ENCODE data around the gene TLE6.

The TLE6 gene

DNA sequence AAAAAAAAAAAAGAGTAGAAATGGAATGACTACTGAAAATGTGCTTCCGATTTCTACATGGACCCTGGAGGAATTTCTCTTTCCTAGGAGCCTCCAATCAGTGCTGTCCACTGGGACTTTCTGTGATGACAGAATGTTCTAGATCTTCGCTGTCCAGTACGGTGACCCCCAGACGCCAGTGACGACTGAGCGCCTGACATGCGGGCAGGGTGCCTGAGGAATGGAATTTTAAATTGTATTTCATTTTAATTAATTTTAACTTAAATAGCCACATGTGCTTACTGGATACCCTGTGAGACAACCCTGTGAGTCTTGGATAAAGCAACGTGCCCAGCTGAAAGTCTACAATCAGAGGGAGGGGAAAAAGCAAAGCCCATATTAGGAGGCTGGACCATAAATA lies 4.1 kb upstream of the TLE6 start:
- TF ChIP-seq, protein P1, sequence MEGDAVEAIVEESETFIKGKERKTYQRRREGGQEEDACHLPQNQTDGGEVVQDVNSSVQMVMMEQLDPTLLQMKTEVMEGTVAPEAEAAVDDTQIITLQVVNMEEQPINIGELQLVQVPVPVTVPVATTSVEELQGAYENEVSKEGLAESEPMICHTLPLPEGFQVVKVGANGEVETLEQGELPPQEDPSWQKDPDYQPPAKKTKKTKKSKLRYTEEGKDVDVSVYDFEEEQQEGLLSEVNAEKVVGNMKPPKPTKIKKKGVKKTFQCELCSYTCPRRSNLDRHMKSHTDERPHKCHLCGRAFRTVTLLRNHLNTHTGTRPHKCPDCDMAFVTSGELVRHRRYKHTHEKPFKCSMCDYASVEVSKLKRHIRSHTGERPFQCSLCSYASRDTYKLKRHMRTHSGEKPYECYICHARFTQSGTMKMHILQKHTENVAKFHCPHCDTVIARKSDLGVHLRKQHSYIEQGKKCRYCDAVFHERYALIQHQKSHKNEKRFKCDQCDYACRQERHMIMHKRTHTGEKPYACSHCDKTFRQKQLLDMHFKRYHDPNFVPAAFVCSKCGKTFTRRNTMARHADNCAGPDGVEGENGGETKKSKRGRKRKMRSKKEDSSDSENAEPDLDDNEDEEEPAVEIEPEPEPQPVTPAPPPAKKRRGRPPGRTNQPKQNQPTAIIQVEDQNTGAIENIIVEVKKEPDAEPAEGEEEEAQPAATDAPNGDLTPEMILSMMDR (conservative IDR thresholded peaks at IDR 0.05; ENCODE audit: low read length), result no peak
- TF ChIP-seq EZH2phosphoT487 (IDR thresholded peaks at IDR 0.05; ENCODE audit: borderline replicate concordance), result no peak
- no peaks in the 10 kb centered on the region for H3K79me2 ChIP-seq (ENCODE audit: insufficient read depth, low read length)
- H3K9me2 ChIP-seq (replicated peaks; ENCODE audit: low read depth, low read length), result no peaks in the 10 kb centered on the region
- H4K20me1 ChIP-seq (ENCODE audit: insufficient read depth, low read length, poor library complexity, severe bottlenecking), result no peaks in the 10 kb centered on the region
- no peaks in the 10 kb centered on the region; the same call in 1 of the 2 replicates for H3F3A ChIP-seq (ENCODE audit: low read depth)
- H3K27me3 ChIP-seq (ENCODE audit: insufficient read depth, low read length, poor library complexity, severe bottlenecking), result no peaks in the 10 kb centered on the region
- H3K4me3 ChIP-seq (ENCODE audit: low read length, poor library complexity, severe bottlenecking), result no peak overlapping the region
- H3K9ac ChIP-seq (ENCODE audit: low read depth, low read length, poor library complexity, severe bottlenecking), result no peak overlapping the region
- no peak overlapping the region for H3K4me2 ChIP-seq (ENCODE audit: low read depth, low read length, poor library complexity, severe bottlenecking)
- H2AFZ ChIP-seq (ENCODE audit: low read length), result no peak overlapping the region
- no peaks in the 10 kb centered on the region for H3K9me3 ChIP-seq (ENCODE audit: insufficient read depth, low read depth, low read length)
- H3K36me3 ChIP-seq (ENCODE audit: insufficient read depth, low read length), result no peaks in the 10 kb centered on the region
- H3K4me1 ChIP-seq (ENCODE audit: insufficient read depth, low read length, poor library complexity, severe bottlenecking), result peaks cover 25% of the 10 kb centered on the region

DNA sequence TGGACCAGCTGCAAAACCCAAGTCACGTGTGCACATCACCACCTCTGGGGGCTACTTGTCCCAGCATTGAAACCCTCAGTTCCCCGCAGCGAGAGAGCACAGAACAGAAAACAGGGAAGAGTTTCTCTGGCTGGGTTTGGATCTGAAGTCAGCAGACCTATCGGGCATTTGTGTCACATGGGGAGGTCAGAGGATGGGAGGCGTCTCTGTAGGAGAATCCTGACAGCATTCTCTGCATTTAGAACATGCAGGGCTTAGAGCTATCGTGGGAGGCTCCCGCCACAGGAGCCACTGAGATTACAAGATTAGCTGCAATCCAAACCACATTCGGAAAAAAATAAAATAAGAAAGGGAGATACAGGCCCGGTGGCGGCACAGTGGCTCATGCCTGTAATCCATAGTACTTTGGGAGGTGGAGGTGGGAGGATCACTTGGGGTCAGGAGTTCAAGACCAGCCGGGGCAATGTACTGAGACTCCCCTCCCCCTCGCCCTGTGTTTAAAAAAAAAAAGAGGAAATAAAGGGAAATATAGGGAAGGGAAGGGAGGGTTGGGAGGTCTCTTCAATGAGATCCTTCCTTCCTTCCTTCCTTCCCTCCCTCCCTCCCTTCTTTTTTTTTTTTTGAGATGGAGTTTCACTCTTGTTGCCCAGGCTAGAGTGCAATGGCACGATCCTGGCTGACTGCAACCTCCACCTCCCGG lies 2.9 kb upstream of the TLE6 start:
- H3K4me1 ChIP-seq (ENCODE audit: insufficient read depth, low read length, poor library complexity, severe bottlenecking), result peaks cover 25% of the 10 kb centered on the region
- H2AFZ ChIP-seq (ENCODE audit: low read length), result no peak overlapping the region
- H3K9me3 ChIP-seq (ENCODE audit: insufficient read depth, low read depth, low read length), result no peaks in the 10 kb centered on the region
- H4K20me1 ChIP-seq (ENCODE audit: insufficient read depth, low read length, poor library complexity, severe bottlenecking), result no peaks in the 10 kb centered on the region
- no peaks in the 10 kb centered on the region; the same call in 1 of the 2 replicates for H3F3A ChIP-seq (ENCODE audit: low read depth)
- H3K4me3 ChIP-seq (ENCODE audit: low read length, poor library complexity, severe bottlenecking), result no peak overlapping the region
- no peaks in the 10 kb centered on the region for H3K79me2 ChIP-seq (ENCODE audit: insufficient read depth, low read length)
- peak overlapping the region; percentile 44 for H3K4me2 ChIP-seq (ENCODE audit: low read depth, low read length, poor library complexity, severe bottlenecking)
- H3K9me2 ChIP-seq (replicated peaks; ENCODE audit: low read depth, low read length), result no peaks in the 10 kb centered on the region
- H3K36me3 ChIP-seq (ENCODE audit: insufficient read depth, low read length), result no peaks in the 10 kb centered on the region
- no peak overlapping the region for H3K9ac ChIP-seq (ENCODE audit: low read depth, low read length, poor library complexity, severe bottlenecking)
- TF ChIP-seq, protein P1 (conservative IDR thresholded peaks at IDR 0.05; ENCODE audit: low read length), result no peak
- TF ChIP-seq EZH2phosphoT487 (IDR thresholded peaks at IDR 0.05; ENCODE audit: borderline replicate concordance), result no peak
- no peaks in the 10 kb centered on the region for H3K27me3 ChIP-seq (ENCODE audit: insufficient read depth, low read length, poor library complexity, severe bottlenecking)

DNA sequence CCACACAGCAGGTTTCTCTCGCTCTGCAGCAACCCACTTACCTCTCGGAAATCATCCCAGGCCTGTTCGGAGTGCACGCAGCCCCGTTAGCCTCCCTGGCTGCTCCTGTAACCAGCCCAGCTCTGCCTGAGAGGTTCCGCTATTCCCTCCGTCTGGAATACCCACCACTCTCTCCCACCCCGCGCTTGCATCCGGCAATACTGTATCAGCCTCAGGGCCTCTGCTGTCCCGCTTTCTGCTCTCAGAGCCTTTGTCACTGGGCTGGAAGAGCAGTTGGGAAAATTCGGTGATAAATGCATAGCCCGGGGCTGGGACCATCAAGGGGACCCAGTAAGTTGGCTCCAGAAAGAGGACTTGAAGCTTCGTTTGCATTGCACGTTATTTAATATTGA lies 759 bp upstream of the TLE6 start:
- H3K36me3 ChIP-seq (ENCODE audit: insufficient read depth, low read length), result no peaks in the 10 kb centered on the region
- TF ChIP-seq EZH2phosphoT487 (IDR thresholded peaks at IDR 0.05; ENCODE audit: borderline replicate concordance), result no peak
- TF ChIP-seq, protein P1 (conservative IDR thresholded peaks at IDR 0.05; ENCODE audit: low read length), result no peak
- H3F3A ChIP-seq (ENCODE audit: low read depth), result no peaks in the 10 kb centered on the region; the same call in 1 of the 2 replicates
- no peaks in the 10 kb centered on the region for H3K9me2 ChIP-seq (replicated peaks; ENCODE audit: low read depth, low read length)
- peak overlapping the region; percentile 86 for H3K4me3 ChIP-seq (ENCODE audit: low read length, poor library complexity, severe bottlenecking)
- peaks cover 25% of the 10 kb centered on the region for H3K4me1 ChIP-seq (ENCODE audit: insufficient read depth, low read length, poor library complexity, severe bottlenecking)
- peak overlapping the region; percentile 89 for H2AFZ ChIP-seq (ENCODE audit: low read length)
- no peaks in the 10 kb centered on the region for H4K20me1 ChIP-seq (ENCODE audit: insufficient read depth, low read length, poor library complexity, severe bottlenecking)
- H3K9ac ChIP-seq (ENCODE audit: low read depth, low read length, poor library complexity, severe bottlenecking), result peak overlapping the region; percentile 54
- H3K9me3 ChIP-seq (ENCODE audit: insufficient read depth, low read depth, low read length), result no peaks in the 10 kb centered on the region
- H3K79me2 ChIP-seq (ENCODE audit: insufficient read depth, low read length), result no peaks in the 10 kb centered on the region
- H3K27me3 ChIP-seq (ENCODE audit: insufficient read depth, low read length, poor library complexity, severe bottlenecking), result no peaks in the 10 kb centered on the region
- H3K4me2 ChIP-seq (ENCODE audit: low read depth, low read length, poor library complexity, severe bottlenecking), result peak overlapping the region; percentile 85
